Measurements from ENCODE around the gene MACC1. TPM values are rescaled to one million over a fixed set of nuclear protein-coding genes. Genes with fewer than 3 reads are reported as not detected.

Gene MACC1
- total and polyA plus RNA-seq, 10 of the 15 experiments (the other 5 are each of a cell fraction or from before 2014, with no cell fraction given): 6.0 to 61.1 (median 12.7) TPM

- ChIA-PET CTCF (interaction anchor here (1.0 to 1.6 kb wide), 3 partner anchors 18 to 150 kb away, joined by 3 to 4 read pairs (median 3); no protein-coding TSS in a partner anchor), POLR2A (no interaction called here), RAD21 (ENCODE audit: unreplicated experiment) (interaction anchor here (0.6 to 1.3 kb wide), 6 partner anchors 18 to 150 kb away, joined by 3 read pairs; no protein-coding TSS in a partner anchor), SMC1A (ENCODE audit: uncharacterized antibody, unreplicated experiment) (interaction anchor here (1.4 to 2.7 kb wide), 5 partner anchors 13 to 179 kb away, joined by 4 to 16 read pairs (median 5); no protein-coding TSS in a partner anchor)
- H2AFZ ChIP-seq (ENCODE audit: control insufficient read depth, low read depth, low read length): no peak overlapping the region
- no peaks in the 10 kb centered on the region for H3K27me3 ChIP-seq (replicated peaks in 1 of 2; ENCODE audit: control insufficient read depth in 2 of 2, insufficient read depth in 2 of 2, low read length in 1 of 2)
- in situ Hi-C loops (cut with MboI): no loop called here
- no peak overlapping the region for H3K4me2 ChIP-seq (ENCODE audit: control insufficient read depth, insufficient read depth)
- no peaks in the 10 kb centered on the region for H3K79me2 ChIP-seq (ENCODE audit: control insufficient read depth, insufficient read depth, low read length)
- no peaks in the 10 kb centered on the region for H4K20me1 ChIP-seq (ENCODE audit: control insufficient read depth, insufficient read depth)
- no peak overlapping the region for H3K4me3 ChIP-seq
- TF ChIP-seq KAT2A (conservative IDR thresholded peaks at IDR 0.05; ENCODE audit: control insufficient read depth, low read depth, low read length) (no peak), JUNB (IDR thresholded peaks at IDR 0.05) (no peak), BHLHE40 (IDR thresholded peaks at IDR 0.05; ENCODE audit: borderline replicate concordance in 1 of 2, low read depth in 2 of 2, low read length in 1 of 2) (no peak), RBBP5 (conservative IDR thresholded peaks at IDR 0.05) (no peak), EED (IDR thresholded peaks at IDR 0.05; ENCODE audit: low read depth) (no peak), TARDBP (IDR thresholded peaks at IDR 0.05; ENCODE audit: borderline replicate concordance) (no peak), BCLAF1 (IDR thresholded peaks at IDR 0.05) (no peak), NFYB (IDR thresholded peaks at IDR 0.05; ENCODE audit: insufficient read depth, low read depth, low read length) (no peak), MAX (IDR thresholded peaks at IDR 0.05; ENCODE audit: low read depth, low read length) (no peak), RAD51 (IDR thresholded peaks at IDR 0.05) (no peak), CREM (IDR thresholded peaks at IDR 0.05; ENCODE audit: low read depth) (no peak), BCL3 (IDR thresholded peaks at IDR 0.05; ENCODE audit: borderline replicate concordance, insufficient read depth, low read depth, low read length, poor library complexity, severe bottlenecking) (no peak)
- no peak overlapping the region for H3K9ac ChIP-seq (ENCODE audit: control insufficient read depth, insufficient read depth, low read length)
- intact Hi-C loops (cut with micrococcal nuclease; ENCODE audit: unreplicated experiment): loop anchor here (5.0 kb wide), 1 partner anchor 380 kb away; no protein-coding TSS in a partner anchor
- BruUV-seq (replicated peaks): no TSS peak
- DNase-seq (ENCODE audit: low read depth, low spot score) (no peak), FAIRE-seq (no peak), ATAC-seq (no peak)
- H3K27ac ChIP-seq (ENCODE audit: control insufficient read depth, insufficient read depth): no peak overlapping the region
- 69% methylated on average over 2 of the region's 2 CpGs for WGBS (ENCODE audit: insufficient coverage, insufficient replicate concordance, low lambda C conversion rate, missing lambda C conversion rate)
- H3K9me3 ChIP-seq (replicated peaks; ENCODE audit: control insufficient read depth, insufficient read depth, low read length): no peaks in the 10 kb centered on the region; the same call in 2 of the 3 replicates
- H3K36me3 ChIP-seq (ENCODE audit: control insufficient read depth in 2 of 2, insufficient read depth in 2 of 2, low read length in 1 of 2): peaks cover 0 to 2% of the 10 kb centered on the region in 2 experiments; a peak in 1 of 4 replicates
- H3K4me1 ChIP-seq (ENCODE audit: control insufficient read depth, insufficient read depth, low read length): no peaks in the 10 kb centered on the region
Measured at GRCh38 chr7:20132585-20132984, 84.6 kb downstream of the MACC1 start.

Data from GM12878 (cell line).